C4-2B (cell line): ENCODE data around the gene LRP2.

Experiments
- ZFX ChIP-seq: fragments of 450-650 bp; IDR thresholded peaks from 2 replicates; pipeline ENCODE4 v1.6.1; 2017
- TF ChIP-seq, protein P1 (sequence below): fragments of 450-650 bp; conservative IDR thresholded peaks from 2 replicates; pipeline ENCODE4 v1.5.1; 2017; ENCODE audit warnings: mild to moderate bottlenecking

DNA sequence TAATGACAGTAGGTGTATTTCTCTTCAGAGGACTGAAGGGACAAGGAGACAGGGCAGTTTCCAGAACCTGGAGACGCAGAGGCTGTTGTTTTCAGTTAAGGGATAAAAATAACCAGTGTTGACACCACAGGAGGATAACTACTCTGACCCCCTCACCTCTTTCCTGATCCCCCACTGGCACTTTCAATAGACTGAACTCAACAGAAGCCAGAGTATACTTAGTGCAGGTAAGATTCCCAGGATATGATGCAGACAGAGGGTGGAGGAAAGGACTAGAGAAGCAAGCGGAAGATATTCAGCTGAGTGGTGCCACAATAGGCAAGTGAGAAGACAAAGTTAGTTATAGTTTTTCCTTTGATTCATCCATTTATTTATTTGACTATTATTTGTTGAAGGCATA, 273.2 kb downstream of the LRP2 start:
- TF ChIP-seq, protein P1, sequence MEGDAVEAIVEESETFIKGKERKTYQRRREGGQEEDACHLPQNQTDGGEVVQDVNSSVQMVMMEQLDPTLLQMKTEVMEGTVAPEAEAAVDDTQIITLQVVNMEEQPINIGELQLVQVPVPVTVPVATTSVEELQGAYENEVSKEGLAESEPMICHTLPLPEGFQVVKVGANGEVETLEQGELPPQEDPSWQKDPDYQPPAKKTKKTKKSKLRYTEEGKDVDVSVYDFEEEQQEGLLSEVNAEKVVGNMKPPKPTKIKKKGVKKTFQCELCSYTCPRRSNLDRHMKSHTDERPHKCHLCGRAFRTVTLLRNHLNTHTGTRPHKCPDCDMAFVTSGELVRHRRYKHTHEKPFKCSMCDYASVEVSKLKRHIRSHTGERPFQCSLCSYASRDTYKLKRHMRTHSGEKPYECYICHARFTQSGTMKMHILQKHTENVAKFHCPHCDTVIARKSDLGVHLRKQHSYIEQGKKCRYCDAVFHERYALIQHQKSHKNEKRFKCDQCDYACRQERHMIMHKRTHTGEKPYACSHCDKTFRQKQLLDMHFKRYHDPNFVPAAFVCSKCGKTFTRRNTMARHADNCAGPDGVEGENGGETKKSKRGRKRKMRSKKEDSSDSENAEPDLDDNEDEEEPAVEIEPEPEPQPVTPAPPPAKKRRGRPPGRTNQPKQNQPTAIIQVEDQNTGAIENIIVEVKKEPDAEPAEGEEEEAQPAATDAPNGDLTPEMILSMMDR, result no peak
- TF ChIP-seq ZFX, result no peak
